ENCODE results near the gene GUSB. TPM values are rescaled to one million over a fixed set of nuclear protein-coding genes. Genes with fewer than 3 reads are reported as not detected.

The GUSB gene
- total and polyA plus RNA-seq, 2 of the 8 experiments (the other 6 are each of a cell fraction or from before 2014, with no cell fraction given), result 43.6 to 71.3 TPM

DNA sequence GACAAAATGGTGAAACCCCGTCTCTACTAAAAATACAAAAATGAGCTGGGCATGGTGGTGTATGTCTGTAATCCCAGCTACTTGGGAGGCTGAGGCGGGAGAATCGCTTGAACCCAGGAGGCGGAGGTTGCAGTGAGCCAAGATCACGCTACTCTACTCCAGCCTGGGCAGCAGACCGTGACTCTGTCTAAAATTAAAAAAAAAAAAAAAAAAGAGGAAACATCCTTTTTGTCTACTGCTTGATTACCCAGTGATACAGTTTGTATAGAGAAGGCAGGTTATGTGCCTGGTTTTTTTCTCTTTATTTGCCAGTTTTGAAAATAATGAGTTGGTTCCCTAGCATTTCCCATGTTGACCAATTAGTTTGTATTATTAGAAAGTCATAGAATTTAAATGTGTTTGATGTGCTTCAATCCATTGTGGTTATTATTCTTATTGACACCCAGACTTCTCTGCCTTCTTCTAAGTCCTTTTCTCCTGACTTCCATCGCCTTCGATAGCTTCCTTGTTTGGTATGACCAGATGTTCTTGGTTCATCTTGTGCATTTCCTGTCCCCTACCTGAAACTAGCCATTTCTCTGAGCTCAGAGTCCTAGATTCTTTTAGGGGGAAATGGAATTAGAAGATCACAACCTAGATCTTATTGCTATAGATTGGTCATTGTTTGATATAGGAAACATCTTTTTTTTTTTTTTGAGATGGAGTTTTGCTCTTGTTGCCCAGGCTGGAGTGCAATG, 65.9 kb downstream of the GUSB start (continued):
- TF ChIP-seq, protein P1, sequence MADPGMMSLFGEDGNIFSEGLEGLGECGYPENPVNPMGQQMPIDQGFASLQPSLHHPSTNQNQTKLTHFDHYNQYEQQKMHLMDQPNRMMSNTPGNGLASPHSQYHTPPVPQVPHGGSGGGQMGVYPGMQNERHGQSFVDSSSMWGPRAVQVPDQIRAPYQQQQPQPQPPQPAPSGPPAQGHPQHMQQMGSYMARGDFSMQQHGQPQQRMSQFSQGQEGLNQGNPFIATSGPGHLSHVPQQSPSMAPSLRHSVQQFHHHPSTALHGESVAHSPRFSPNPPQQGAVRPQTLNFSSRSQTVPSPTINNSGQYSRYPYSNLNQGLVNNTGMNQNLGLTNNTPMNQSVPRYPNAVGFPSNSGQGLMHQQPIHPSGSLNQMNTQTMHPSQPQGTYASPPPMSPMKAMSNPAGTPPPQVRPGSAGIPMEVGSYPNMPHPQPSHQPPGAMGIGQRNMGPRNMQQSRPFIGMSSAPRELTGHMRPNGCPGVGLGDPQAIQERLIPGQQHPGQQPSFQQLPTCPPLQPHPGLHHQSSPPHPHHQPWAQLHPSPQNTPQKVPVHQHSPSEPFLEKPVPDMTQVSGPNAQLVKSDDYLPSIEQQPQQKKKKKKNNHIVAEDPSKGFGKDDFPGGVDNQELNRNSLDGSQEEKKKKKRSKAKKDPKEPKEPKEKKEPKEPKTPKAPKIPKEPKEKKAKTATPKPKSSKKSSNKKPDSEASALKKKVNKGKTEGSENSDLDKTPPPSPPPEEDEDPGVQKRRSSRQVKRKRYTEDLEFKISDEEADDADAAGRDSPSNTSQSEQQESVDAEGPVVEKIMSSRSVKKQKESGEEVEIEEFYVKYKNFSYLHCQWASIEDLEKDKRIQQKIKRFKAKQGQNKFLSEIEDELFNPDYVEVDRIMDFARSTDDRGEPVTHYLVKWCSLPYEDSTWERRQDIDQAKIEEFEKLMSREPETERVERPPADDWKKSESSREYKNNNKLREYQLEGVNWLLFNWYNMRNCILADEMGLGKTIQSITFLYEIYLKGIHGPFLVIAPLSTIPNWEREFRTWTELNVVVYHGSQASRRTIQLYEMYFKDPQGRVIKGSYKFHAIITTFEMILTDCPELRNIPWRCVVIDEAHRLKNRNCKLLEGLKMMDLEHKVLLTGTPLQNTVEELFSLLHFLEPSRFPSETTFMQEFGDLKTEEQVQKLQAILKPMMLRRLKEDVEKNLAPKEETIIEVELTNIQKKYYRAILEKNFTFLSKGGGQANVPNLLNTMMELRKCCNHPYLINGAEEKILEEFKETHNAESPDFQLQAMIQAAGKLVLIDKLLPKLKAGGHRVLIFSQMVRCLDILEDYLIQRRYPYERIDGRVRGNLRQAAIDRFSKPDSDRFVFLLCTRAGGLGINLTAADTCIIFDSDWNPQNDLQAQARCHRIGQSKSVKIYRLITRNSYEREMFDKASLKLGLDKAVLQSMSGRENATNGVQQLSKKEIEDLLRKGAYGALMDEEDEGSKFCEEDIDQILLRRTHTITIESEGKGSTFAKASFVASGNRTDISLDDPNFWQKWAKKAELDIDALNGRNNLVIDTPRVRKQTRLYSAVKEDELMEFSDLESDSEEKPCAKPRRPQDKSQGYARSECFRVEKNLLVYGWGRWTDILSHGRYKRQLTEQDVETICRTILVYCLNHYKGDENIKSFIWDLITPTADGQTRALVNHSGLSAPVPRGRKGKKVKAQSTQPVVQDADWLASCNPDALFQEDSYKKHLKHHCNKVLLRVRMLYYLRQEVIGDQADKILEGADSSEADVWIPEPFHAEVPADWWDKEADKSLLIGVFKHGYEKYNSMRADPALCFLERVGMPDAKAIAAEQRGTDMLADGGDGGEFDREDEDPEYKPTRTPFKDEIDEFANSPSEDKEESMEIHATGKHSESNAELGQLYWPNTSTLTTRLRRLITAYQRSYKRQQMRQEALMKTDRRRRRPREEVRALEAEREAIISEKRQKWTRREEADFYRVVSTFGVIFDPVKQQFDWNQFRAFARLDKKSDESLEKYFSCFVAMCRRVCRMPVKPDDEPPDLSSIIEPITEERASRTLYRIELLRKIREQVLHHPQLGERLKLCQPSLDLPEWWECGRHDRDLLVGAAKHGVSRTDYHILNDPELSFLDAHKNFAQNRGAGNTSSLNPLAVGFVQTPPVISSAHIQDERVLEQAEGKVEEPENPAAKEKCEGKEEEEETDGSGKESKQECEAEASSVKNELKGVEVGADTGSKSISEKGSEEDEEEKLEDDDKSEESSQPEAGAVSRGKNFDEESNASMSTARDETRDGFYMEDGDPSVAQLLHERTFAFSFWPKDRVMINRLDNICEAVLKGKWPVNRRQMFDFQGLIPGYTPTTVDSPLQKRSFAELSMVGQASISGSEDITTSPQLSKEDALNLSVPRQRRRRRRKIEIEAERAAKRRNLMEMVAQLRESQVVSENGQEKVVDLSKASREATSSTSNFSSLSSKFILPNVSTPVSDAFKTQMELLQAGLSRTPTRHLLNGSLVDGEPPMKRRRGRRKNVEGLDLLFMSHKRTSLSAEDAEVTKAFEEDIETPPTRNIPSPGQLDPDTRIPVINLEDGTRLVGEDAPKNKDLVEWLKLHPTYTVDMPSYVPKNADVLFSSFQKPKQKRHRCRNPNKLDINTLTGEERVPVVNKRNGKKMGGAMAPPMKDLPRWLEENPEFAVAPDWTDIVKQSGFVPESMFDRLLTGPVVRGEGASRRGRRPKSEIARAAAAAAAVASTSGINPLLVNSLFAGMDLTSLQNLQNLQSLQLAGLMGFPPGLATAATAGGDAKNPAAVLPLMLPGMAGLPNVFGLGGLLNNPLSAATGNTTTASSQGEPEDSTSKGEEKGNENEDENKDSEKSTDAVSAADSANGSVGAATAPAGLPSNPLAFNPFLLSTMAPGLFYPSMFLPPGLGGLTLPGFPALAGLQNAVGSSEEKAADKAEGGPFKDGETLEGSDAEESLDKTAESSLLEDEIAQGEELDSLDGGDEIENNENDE (IDR thresholded peaks at IDR 0.05; ENCODE audit: insufficient replicate concordance, low read length), result no peak

All from H1 (cell line).